ENCODE measurements around the gene INSIG2. TPM values are rescaled to one million over a fixed set of nuclear protein-coding genes. Genes with fewer than 3 reads are reported as not detected.
A peak's percentile ranks its signal among the peaks of the same experiment; 100 is the strongest.

INSIG2 gene
- total RNA-seq, 1 experiment from 2014 or later = 13.3 TPM

DNA sequence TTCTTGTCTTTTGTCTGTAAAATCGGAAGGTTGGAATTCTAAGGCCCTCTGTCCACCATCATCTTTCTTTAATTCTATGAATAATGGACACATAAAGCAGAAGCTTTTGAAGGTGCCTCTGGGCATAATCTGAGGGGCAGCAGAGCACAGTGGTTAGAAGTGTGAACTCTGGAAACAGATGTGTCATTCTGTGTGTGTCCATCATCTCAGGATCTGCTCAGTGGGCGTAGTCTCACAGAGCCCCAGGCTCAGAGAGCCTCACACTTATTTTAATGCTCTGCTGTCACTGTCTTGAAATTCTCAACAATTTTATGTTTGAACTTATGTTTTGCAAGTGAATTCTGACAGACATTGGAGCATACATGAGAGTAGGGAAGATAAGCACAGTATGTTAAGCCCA lies 43.4 kb upstream of the INSIG2 start:
- Histone ChIP-seq H3K9me3 (ENCODE audit: low read depth, low read length, poor library complexity, severe bottlenecking) (no peaks in the 10 kb centered on the region), H3K27me3 (replicated peaks; ENCODE audit: insufficient read depth, low read depth, low read length, poor library complexity) (peaks cover 6% of the 10 kb centered on the region), H3K27ac (ENCODE audit: low read depth, low read length, poor library complexity, severe bottlenecking) (no peak overlapping the region), H3K4me1 (ENCODE audit: insufficient read depth, low read length, poor library complexity, severe bottlenecking) (peaks cover 10% of the 10 kb centered on the region), H3K4me3 (ENCODE audit: low read depth, low read length, poor library complexity, severe bottlenecking) (no peak overlapping the region), H3K36me3 (ENCODE audit: insufficient read depth, low read length, poor library complexity, severe bottlenecking) (no peaks in the 10 kb centered on the region)
- BruUV-seq (replicated peaks) = no TSS peak
- TF ChIP-seq EZH2 (IDR thresholded peaks at IDR 0.05; ENCODE audit: borderline replicate concordance, low read depth, low read length, poor library complexity, severe bottlenecking) = no peak
- TF ChIP-seq, protein P1, sequence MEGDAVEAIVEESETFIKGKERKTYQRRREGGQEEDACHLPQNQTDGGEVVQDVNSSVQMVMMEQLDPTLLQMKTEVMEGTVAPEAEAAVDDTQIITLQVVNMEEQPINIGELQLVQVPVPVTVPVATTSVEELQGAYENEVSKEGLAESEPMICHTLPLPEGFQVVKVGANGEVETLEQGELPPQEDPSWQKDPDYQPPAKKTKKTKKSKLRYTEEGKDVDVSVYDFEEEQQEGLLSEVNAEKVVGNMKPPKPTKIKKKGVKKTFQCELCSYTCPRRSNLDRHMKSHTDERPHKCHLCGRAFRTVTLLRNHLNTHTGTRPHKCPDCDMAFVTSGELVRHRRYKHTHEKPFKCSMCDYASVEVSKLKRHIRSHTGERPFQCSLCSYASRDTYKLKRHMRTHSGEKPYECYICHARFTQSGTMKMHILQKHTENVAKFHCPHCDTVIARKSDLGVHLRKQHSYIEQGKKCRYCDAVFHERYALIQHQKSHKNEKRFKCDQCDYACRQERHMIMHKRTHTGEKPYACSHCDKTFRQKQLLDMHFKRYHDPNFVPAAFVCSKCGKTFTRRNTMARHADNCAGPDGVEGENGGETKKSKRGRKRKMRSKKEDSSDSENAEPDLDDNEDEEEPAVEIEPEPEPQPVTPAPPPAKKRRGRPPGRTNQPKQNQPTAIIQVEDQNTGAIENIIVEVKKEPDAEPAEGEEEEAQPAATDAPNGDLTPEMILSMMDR (conservative IDR thresholded peaks at IDR 0.05; ENCODE audit: low read depth, low read length) = no peak
- intact Hi-C loops (cut with micrococcal nuclease; ENCODE audit: unreplicated experiment) = loop anchor here (5.0 kb wide), 3 partner anchors 157 to 812 kb away; no protein-coding TSS in a partner anchor
- no peak for DNase-seq (ENCODE audit: low spot score)
- ChIA-PET POLR2A (ENCODE audit: low non-redundant PET) (no interaction called here), CTCF (no interaction called here)

DNA sequence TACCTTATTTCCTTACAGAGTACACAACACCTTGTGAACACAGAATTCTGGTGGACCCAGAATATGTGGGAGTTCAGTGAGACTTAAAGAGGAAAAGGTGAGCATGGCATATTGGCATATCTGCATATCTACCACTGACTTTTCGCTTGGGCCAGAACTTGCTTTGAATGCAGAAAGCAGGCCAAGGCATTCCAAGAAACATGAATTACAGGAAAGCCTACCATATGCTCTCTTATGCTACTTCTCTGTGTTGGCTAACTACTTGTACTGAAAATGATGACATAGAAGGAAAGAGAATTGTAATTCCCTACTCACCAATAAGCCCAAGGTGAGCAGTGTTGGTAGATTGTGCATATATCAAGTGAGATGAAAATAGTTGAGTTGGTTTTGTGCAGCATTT lies 43.0 kb upstream of the INSIG2 start:
- ChIA-PET POLR2A (ENCODE audit: low non-redundant PET) (no interaction called here), CTCF (no interaction called here)
- Histone ChIP-seq H3K27me3 (replicated peaks; ENCODE audit: insufficient read depth, low read depth, low read length, poor library complexity) (peaks cover 4% of the 10 kb centered on the region), H3K9me3 (ENCODE audit: low read depth, low read length, poor library complexity, severe bottlenecking) (no peaks in the 10 kb centered on the region), H3K36me3 (ENCODE audit: insufficient read depth, low read length, poor library complexity, severe bottlenecking) (no peaks in the 10 kb centered on the region), H3K4me1 (ENCODE audit: insufficient read depth, low read length, poor library complexity, severe bottlenecking) (peaks cover 14% of the 10 kb centered on the region), H3K27ac (ENCODE audit: low read depth, low read length, poor library complexity, severe bottlenecking) (no peak overlapping the region), H3K4me3 (ENCODE audit: low read depth, low read length, poor library complexity, severe bottlenecking) (no peak overlapping the region)
- TF ChIP-seq, protein P1 (conservative IDR thresholded peaks at IDR 0.05; ENCODE audit: low read depth, low read length) = no peak
- no peak for TF ChIP-seq EZH2 (IDR thresholded peaks at IDR 0.05; ENCODE audit: borderline replicate concordance, low read depth, low read length, poor library complexity, severe bottlenecking)
- no peak for DNase-seq (ENCODE audit: low spot score)
- no TSS peak for BruUV-seq (replicated peaks)
- intact Hi-C loops (cut with micrococcal nuclease; ENCODE audit: unreplicated experiment) = loop anchor here (5.0 kb wide), 3 partner anchors 157 to 812 kb away; no protein-coding TSS in a partner anchor

DNA sequence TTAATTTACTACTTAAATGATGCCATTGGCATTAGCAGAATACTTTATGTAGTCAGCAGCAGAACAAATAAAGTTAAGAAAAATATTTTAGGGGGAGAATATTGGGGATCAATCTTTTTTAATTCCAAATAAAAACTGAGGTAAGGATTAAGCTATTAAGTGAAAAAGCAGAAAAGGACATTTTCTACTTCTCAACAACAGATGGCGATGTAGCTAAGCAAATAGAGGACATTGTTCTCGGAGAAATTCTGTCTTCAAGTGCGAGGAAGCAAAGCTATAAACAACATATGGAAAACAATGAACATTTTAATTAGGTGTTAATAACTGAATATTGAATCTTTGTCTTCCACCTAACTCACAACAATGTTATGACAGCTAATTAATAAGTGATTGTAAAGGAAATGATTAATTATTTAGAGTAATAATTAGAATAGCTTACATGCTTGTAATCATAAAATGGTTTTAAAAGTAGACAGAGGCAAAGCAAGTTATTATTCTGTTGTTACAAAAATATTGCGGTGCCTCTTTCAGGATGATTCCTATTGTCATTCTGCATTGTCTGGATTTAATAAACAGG lies 41.5 kb upstream of the INSIG2 start:
- Histone ChIP-seq H3K27ac (ENCODE audit: low read depth, low read length, poor library complexity, severe bottlenecking) (no peak overlapping the region), H3K27me3 (replicated peaks; ENCODE audit: insufficient read depth, low read depth, low read length, poor library complexity) (no peaks in the 10 kb centered on the region), H3K9me3 (ENCODE audit: low read depth, low read length, poor library complexity, severe bottlenecking) (no peaks in the 10 kb centered on the region), H3K4me1 (ENCODE audit: insufficient read depth, low read length, poor library complexity, severe bottlenecking) (peaks cover 21% of the 10 kb centered on the region), H3K4me3 (ENCODE audit: low read depth, low read length, poor library complexity, severe bottlenecking) (no peak overlapping the region), H3K36me3 (ENCODE audit: insufficient read depth, low read length, poor library complexity, severe bottlenecking) (no peaks in the 10 kb centered on the region)
- ChIA-PET POLR2A (ENCODE audit: low non-redundant PET) (no interaction called here), CTCF (interaction anchor here (0.5 to 1.3 kb wide), 10 partner anchors 14 to 809 kb away, joined by 3 to 11 read pairs (median 5); no protein-coding TSS in a partner anchor)
- BruUV-seq (replicated peaks) = no TSS peak
- TF ChIP-seq, protein P1 (conservative IDR thresholded peaks at IDR 0.05; ENCODE audit: low read depth, low read length) = peak; percentile 69
- TF ChIP-seq EZH2 (IDR thresholded peaks at IDR 0.05; ENCODE audit: borderline replicate concordance, low read depth, low read length, poor library complexity, severe bottlenecking) = no peak
- DNase-seq (ENCODE audit: low spot score) = peak; percentile 58
- intact Hi-C loops (cut with micrococcal nuclease; ENCODE audit: unreplicated experiment) = loop anchor here (5.0 kb wide), 3 partner anchors 156 to 811 kb away; no protein-coding TSS in a partner anchor
